HG03378 (cell line): Measurements from ENCODE around the gene PDE4D.

Source experiments
- ATAC-seq: cut with Tn5 transposase; IDR thresholded peaks from one replicate; pipeline ENCODE4 v1.9.1; 2021; ENCODE audit warnings: mild to moderate bottlenecking, moderate library complexity; ENCODE audit not compliant: unreplicated experiment

PDE4D gene

GRCh38 chr5:59351076-59351794 is 542.3 kb downstream of the PDE4D start:
- ATAC-seq, result no peak

GRCh38 chr5:59348189-59348588 is 545.3 kb downstream of the PDE4D start:
- ATAC-seq, result no peak

- no peak for ATAC-seq
Observed at GRCh38 chr5:59346982-59347381, 546.5 kb downstream of the PDE4D start.

- ATAC-seq, result no peak
Observed at GRCh38 chr5:59346514-59346913, 547.0 kb downstream of the PDE4D start.

- no peak for ATAC-seq
Observed at GRCh38 chr5:59342181-59342580, 551.3 kb downstream of the PDE4D start.

- no peak for ATAC-seq
Observed at GRCh38 chr5:59341760-59342159, 551.8 kb downstream of the PDE4D start.

- no peak for ATAC-seq
Observed at GRCh38 chr5:59341155-59341554, 552.4 kb downstream of the PDE4D start.

GRCh38 chr5:59340637-59341036 is 552.9 kb downstream of the PDE4D start:
- no peak for ATAC-seq

- no peak for ATAC-seq
Observed at GRCh38 chr5:59337240-59337639, 556.3 kb downstream of the PDE4D start.

- no peak for ATAC-seq
Observed at GRCh38 chr5:59335544-59335943, 558.0 kb downstream of the PDE4D start.

GRCh38 chr5:59333416-59333815 is 560.1 kb downstream of the PDE4D start:
- ATAC-seq, result no peak

GRCh38 chr5:59332236-59332973 is 561.1 kb downstream of the PDE4D start:
- ATAC-seq, result no peak

GRCh38 chr5:59330680-59331079 is 562.8 kb downstream of the PDE4D start:
- no peak for ATAC-seq

GRCh38 chr5:59328709-59329296 is 564.7 kb downstream of the PDE4D start:
- ATAC-seq, result no peak

GRCh38 chr5:59327191-59327980 is 566.1 kb downstream of the PDE4D start:
- no peak for ATAC-seq

GRCh38 chr5:59326596-59326995 is 566.9 kb downstream of the PDE4D start:
- no peak for ATAC-seq

- no peak for ATAC-seq
Observed at GRCh38 chr5:59325070-59325469, 568.5 kb downstream of the PDE4D start.

GRCh38 chr5:59322894-59323293 is 570.6 kb downstream of the PDE4D start:
- ATAC-seq, result no peak

GRCh38 chr5:59322058-59322457 is 571.5 kb downstream of the PDE4D start:
- ATAC-seq, result no peak

GRCh38 chr5:59321642-59322041 is 571.9 kb downstream of the PDE4D start:
- no peak for ATAC-seq

- ATAC-seq, result no peak
Observed at GRCh38 chr5:59320420-59320819, 573.1 kb downstream of the PDE4D start.
